ENCODE measurements around the gene OGG1. TPM values are rescaled to one million over a fixed set of nuclear protein-coding genes. Genes with fewer than 3 reads are reported as not detected.
A peak's percentile ranks its signal among the peaks of the same experiment; 100 is the strongest.

Gene OGG1
- total RNA-seq, 1 experiment from 2014 or later, result 15.3 TPM

- TSS peak; percentile 70 for BruUV-seq (replicated peaks)
- TF ChIP-seq, protein P1, sequence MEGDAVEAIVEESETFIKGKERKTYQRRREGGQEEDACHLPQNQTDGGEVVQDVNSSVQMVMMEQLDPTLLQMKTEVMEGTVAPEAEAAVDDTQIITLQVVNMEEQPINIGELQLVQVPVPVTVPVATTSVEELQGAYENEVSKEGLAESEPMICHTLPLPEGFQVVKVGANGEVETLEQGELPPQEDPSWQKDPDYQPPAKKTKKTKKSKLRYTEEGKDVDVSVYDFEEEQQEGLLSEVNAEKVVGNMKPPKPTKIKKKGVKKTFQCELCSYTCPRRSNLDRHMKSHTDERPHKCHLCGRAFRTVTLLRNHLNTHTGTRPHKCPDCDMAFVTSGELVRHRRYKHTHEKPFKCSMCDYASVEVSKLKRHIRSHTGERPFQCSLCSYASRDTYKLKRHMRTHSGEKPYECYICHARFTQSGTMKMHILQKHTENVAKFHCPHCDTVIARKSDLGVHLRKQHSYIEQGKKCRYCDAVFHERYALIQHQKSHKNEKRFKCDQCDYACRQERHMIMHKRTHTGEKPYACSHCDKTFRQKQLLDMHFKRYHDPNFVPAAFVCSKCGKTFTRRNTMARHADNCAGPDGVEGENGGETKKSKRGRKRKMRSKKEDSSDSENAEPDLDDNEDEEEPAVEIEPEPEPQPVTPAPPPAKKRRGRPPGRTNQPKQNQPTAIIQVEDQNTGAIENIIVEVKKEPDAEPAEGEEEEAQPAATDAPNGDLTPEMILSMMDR (IDR thresholded peaks at IDR 0.05; ENCODE audit: unreplicated experiment), result no peak
- no peaks in the 10 kb centered on the region for H3K27me3 Mint-ChIP-seq (ENCODE audit: insufficient read depth, unreplicated experiment)
- peak overlapping the region; percentile 100 for H3K27ac Mint-ChIP-seq (ENCODE audit: low read depth, unreplicated experiment)
- peaks cover 31% of the 10 kb centered on the region for H3K4me1 Mint-ChIP-seq (ENCODE audit: insufficient read depth, unreplicated experiment)
- CTCF ChIA-PET, result interaction anchor here (0.6 to 1.2 kb wide), 6 partner anchors 9 to 488 kb away, joined by 3 to 4 read pairs (median 3); partner anchors contain the start of gene MTMR14
- peaks cover 56% of the 10 kb centered on the region for H3K36me3 Mint-ChIP-seq (ENCODE audit: insufficient read depth, unreplicated experiment)
- peak overlapping the region; percentile 98 for H3K4me3 Mint-ChIP-seq (ENCODE audit: unreplicated experiment)
- no peak for DNase-seq (ENCODE audit: unreplicated experiment)
- no peaks in the 10 kb centered on the region for H3K9me3 Mint-ChIP-seq (ENCODE audit: unreplicated experiment)
- POLR2A ChIA-PET, result interaction anchor here (0.5 to 2.2 kb wide), 25 partner anchors 11 to 529 kb away, joined by 3 to 35 read pairs (median 5); partner anchors contain the start of genes BRPF1, CRELD1, EMC3 and IL17RC
- intact Hi-C loops (cut with micrococcal nuclease), result loop anchor here (5.0 kb wide), 1 partner anchor 75 kb away; no protein-coding TSS in a partner anchor
These were observed 42.1 kb downstream of the OGG1 start for GRCh38 chr3:9791790-9792404.

GRCh38 chr3:9792405-9793160 is 42.8 kb downstream of the OGG1 start, which contains the start of the genes ARPC4 and TADA3:
Gene ARPC4, plus strand, starts transcription at chr3:9793082. Its CDS starts 40 bp downstream, at chr3:9793122.
Gene TADA3, minus strand, starts transcription at chr3:9792473. Its CDS starts 1,007 bp downstream, at chr3:9791466.
- peaks cover 58% of the 10 kb centered on the region for H3K36me3 Mint-ChIP-seq (ENCODE audit: insufficient read depth, unreplicated experiment)
- H3K4me1 Mint-ChIP-seq (ENCODE audit: insufficient read depth, unreplicated experiment), result peaks cover 31% of the 10 kb centered on the region
- H3K9me3 Mint-ChIP-seq (ENCODE audit: unreplicated experiment), result no peaks in the 10 kb centered on the region
- POLR2A ChIA-PET, result interaction anchor here (0.6 to 2.2 kb wide), 39 partner anchors 8 to 528 kb away, joined by 3 to 35 read pairs (median 4); partner anchors contain the start of genes BRPF1, CRELD1, EMC3 and IL17RC
- no peaks in the 10 kb centered on the region for H3K27me3 Mint-ChIP-seq (ENCODE audit: insufficient read depth, unreplicated experiment)
- TF ChIP-seq, protein P1 (IDR thresholded peaks at IDR 0.05; ENCODE audit: unreplicated experiment), result no peak
- intact Hi-C loops (cut with micrococcal nuclease), result loop anchor here (5.0 kb wide), 1 partner anchor 75 kb away; no protein-coding TSS in a partner anchor
- peak within 1 kb of the TSS; percentile 98 for H3K4me3 Mint-ChIP-seq (ENCODE audit: unreplicated experiment)
- BruUV-seq (replicated peaks), result no TSS peak
- peak within 1 kb of the TSS; percentile 100 for H3K27ac Mint-ChIP-seq (ENCODE audit: low read depth, unreplicated experiment)
- CTCF ChIA-PET, result interaction anchor here (0.6 to 1.2 kb wide), 5 partner anchors 12 to 220 kb away, joined by 3 to 4 read pairs (median 3); partner anchors contain the start of gene MTMR14
- peak; percentile 96 for DNase-seq (ENCODE audit: unreplicated experiment)

GRCh38 chr3:9793161-9793781 is 43.5 kb downstream of the OGG1 start:
- H3K4me3 Mint-ChIP-seq (ENCODE audit: unreplicated experiment), result peak overlapping the region; percentile 98
- POLR2A ChIA-PET, result interaction anchor here (0.7 to 2.2 kb wide), 41 partner anchors 8 to 527 kb away, joined by 3 to 35 read pairs (median 4); partner anchors contain the start of genes BRPF1, CRELD1, EMC3 and IL17RC
- H3K27ac Mint-ChIP-seq (ENCODE audit: low read depth, unreplicated experiment), result peak overlapping the region; percentile 100
- H3K9me3 Mint-ChIP-seq (ENCODE audit: unreplicated experiment), result no peaks in the 10 kb centered on the region
- intact Hi-C loops (cut with micrococcal nuclease), result loop anchor here (5.0 kb wide), 1 partner anchor 76 kb away; no protein-coding TSS in a partner anchor
- TSS peak; percentile 46 for BruUV-seq (replicated peaks)
- CTCF ChIA-PET, result interaction anchor here (0.6 to 1.2 kb wide), 5 partner anchors 60 to 236 kb away, joined by 3 to 4 read pairs (median 3); partner anchors contain the start of genes FANCD2 and MTMR14
- H3K27me3 Mint-ChIP-seq (ENCODE audit: insufficient read depth, unreplicated experiment), result no peaks in the 10 kb centered on the region
- TF ChIP-seq, protein P1 (IDR thresholded peaks at IDR 0.05; ENCODE audit: unreplicated experiment), result no peak
- no peak for DNase-seq (ENCODE audit: unreplicated experiment)
- peaks cover 61% of the 10 kb centered on the region for H3K36me3 Mint-ChIP-seq (ENCODE audit: insufficient read depth, unreplicated experiment)
- H3K4me1 Mint-ChIP-seq (ENCODE audit: insufficient read depth, unreplicated experiment), result peaks cover 31% of the 10 kb centered on the region
